Measurements from ENCODE around the gene DGKB.

- TF ChIP-seq CTCF (IDR thresholded peaks at IDR 0.05) = no peak
- no peak for TF ChIP-seq POLR2A (IDR thresholded peaks at IDR 0.05)
These were observed 706.0 kb downstream of the DGKB start for GRCh38 chr7:14196555-14196954.
